ENCODE measurements around the gene VDR.

DNA sequence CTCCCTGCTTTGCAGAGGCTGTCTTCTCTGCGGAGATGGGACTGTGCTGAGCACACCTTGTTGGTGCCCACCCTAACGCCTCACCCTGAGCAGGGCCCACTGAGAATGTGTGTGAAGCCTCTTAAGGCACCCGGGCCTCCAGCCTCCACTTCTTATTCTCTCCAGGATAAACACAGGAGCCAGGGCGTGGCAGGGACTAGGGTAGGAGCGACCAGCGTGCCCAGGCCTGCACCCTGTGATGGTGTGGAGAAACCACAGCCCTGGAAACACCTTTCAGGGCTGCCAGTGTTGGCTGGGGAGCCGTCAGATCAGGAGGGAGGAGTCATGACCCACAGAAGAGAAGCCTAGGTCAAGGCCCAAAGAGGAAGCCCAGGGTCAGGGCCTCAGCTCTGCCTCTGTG lies 41.3 kb downstream of the VDR start:
- no peak for TF ChIP-seq CTCF (IDR thresholded peaks at IDR 0.05)
- no peak for TF ChIP-seq POLR2A (IDR thresholded peaks at IDR 0.05)
